Measurements from ENCODE around the gene CDC42BPB.

GRCh38 chr14:102920273-102920997 lies 136.9 kb downstream of the CDC42BPB start:
- no peak for TF ChIP-seq CTCF (IDR thresholded peaks at IDR 0.05)
- no peak for TF ChIP-seq YY1 (IDR thresholded peaks at IDR 0.05; ENCODE audit: low read depth)
- no peak for TF ChIP-seq RAD21 (IDR thresholded peaks at IDR 0.05; ENCODE audit: low read length)
- TF ChIP-seq JUND (IDR thresholded peaks at IDR 0.05) = no peak
- no peak for TF ChIP-seq FOXM1 (IDR thresholded peaks at IDR 0.05; ENCODE audit: low read depth)
- TF ChIP-seq USF2 (IDR thresholded peaks at IDR 0.05; ENCODE audit: borderline replicate concordance, low read depth, low read length) = no peak
- TF ChIP-seq POLR2AphosphoS5 (IDR thresholded peaks at IDR 0.05; ENCODE audit: low read depth, low read length) = no peak
